Measurements from ENCODE around the gene CHAMP1.
"Not testable (repeated sequence)": the region's sequence is repeated elsewhere in the genome, so short reads cannot be mapped to it uniquely, and the experiment has no call there.

CHAMP1 gene

DNA sequence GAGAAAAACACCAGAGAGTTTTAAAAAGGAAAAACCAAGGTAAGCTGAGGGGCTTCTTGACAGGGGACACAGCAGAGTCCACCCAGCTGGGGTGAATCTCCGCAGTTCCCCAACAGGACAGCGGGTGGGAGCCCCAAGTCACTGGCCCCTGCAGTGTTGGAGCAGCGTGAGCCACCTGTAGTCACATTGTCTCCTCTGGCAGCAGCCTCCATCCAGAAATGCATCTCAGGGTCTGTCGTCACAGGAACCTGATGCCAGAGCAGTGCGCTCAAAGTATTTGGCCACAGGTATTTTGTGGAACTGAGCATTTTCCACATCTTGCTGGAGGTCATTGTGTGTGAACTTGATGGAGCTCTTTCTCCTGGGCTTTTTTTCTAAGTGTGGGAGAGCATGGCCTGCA, 24.7 kb downstream of the CHAMP1 start:
- Histone ChIP-seq H3K27ac (ENCODE audit: low read depth, low read length) (no peak overlapping the region), H3K79me2 (ENCODE audit: control insufficient read depth, insufficient read depth, low read length) (no peaks in the 10 kb centered on the region), H3K4me2 (ENCODE audit: low read length) (no peak overlapping the region), H3K27me3 (ENCODE audit: insufficient read depth, low read length, poor library complexity) (no peaks in the 10 kb centered on the region), H2BK15ac (replicated peaks; ENCODE audit: low read depth) (no peak overlapping the region), H3K4ac (ENCODE audit: low read depth, low read length) (no peak overlapping the region), H2BK120ac (ENCODE audit: low read depth, low read length) (no peak overlapping the region), H3K4me3 (ENCODE audit: low read length) (no peak overlapping the region), H3K36me3 (ENCODE audit: control insufficient read depth, insufficient read depth, low read length) (no peaks in the 10 kb centered on the region), H4K8ac (ENCODE audit: low read depth, low read length) (no peak overlapping the region), H2BK5ac (ENCODE audit: low read length) (no peak overlapping the region), H2AK5ac (ENCODE audit: low read length) (no peak overlapping the region), H3K23ac (ENCODE audit: low read length) (no peak overlapping the region), H4K5ac (ENCODE audit: low read length) (no peak overlapping the region), H3K4me1 (ENCODE audit: control insufficient read depth, low read depth, low read length) (no peaks in the 10 kb centered on the region), H3K56ac (ENCODE audit: low read length) (peak overlapping the region; percentile 17), H3K9ac (ENCODE audit: low read length) (no peak overlapping the region), H3K18ac (ENCODE audit: low read length) (no peak overlapping the region), H3K79me1 (ENCODE audit: low read length) (no peaks in the 10 kb centered on the region)
- WGBS (ENCODE audit: extremely low coverage, insufficient coverage, low lambda C conversion rate), result no CpG with 5 or more reads among the region's 5 CpGs
- DNase-seq, result no peak

DNA sequence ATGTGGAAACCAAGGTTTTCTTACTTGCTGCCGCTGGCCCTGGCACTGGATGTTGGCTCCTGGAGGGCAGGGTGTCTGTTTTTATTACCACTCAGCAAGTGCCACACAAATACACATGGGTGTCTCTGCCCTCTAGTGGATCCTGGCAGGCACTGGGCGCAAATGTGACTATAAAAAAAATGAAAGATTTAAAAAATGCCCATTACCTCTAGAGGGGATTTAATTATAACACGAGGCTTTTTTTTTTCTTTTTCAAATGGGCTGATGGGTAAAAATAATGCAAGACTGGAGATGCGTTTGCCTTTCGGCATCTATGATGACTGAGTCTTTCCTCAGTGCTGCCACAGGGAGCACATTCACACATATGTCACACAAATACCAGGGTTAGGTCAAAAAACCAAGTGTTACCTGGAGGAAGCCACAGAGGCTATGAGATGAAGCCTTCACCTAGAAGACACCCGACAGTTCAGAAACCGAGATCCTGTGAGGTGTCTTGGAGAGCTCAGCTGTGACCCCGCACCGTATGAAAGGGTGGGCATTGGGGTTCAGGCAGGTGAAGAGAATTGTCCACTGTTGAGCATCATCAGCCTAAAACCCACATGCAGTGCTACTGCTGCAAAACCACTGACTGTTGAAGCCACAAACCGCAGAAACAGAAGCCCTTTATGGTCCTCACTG, 25.7 kb downstream of the CHAMP1 start:
- Histone ChIP-seq H3K4me3 (ENCODE audit: low read length) (no peak overlapping the region), H3K9ac (ENCODE audit: low read length) (no peak overlapping the region), H2AK5ac (ENCODE audit: low read length) (no peak overlapping the region), H3K79me1 (ENCODE audit: low read length) (no peaks in the 10 kb centered on the region), H4K8ac (ENCODE audit: low read depth, low read length) (no peak overlapping the region), H4K5ac (ENCODE audit: low read length) (no peak overlapping the region), H2BK15ac (replicated peaks; ENCODE audit: low read depth) (no peak overlapping the region), H3K4ac (ENCODE audit: low read depth, low read length) (no peak overlapping the region), H3K27me3 (ENCODE audit: insufficient read depth, low read length, poor library complexity) (no peaks in the 10 kb centered on the region), H3K4me1 (ENCODE audit: control insufficient read depth, low read depth, low read length) (no peaks in the 10 kb centered on the region), H3K18ac (ENCODE audit: low read length) (no peak overlapping the region), H3K23ac (ENCODE audit: low read length) (no peak overlapping the region), H3K27ac (ENCODE audit: low read depth, low read length) (no peak overlapping the region), H2BK120ac (ENCODE audit: low read depth, low read length) (no peak overlapping the region), H2BK5ac (ENCODE audit: low read length) (no peak overlapping the region), H3K79me2 (ENCODE audit: control insufficient read depth, insufficient read depth, low read length) (no peaks in the 10 kb centered on the region), H3K56ac (ENCODE audit: low read length) (no peak overlapping the region), H3K36me3 (ENCODE audit: control insufficient read depth, insufficient read depth, low read length) (no peaks in the 10 kb centered on the region), H3K4me2 (ENCODE audit: low read length) (no peak overlapping the region)
- DNase-seq, result no peak
- WGBS (ENCODE audit: extremely low coverage, insufficient coverage, low lambda C conversion rate), result no CpG with 5 or more reads among the region's 10 CpGs

DNA sequence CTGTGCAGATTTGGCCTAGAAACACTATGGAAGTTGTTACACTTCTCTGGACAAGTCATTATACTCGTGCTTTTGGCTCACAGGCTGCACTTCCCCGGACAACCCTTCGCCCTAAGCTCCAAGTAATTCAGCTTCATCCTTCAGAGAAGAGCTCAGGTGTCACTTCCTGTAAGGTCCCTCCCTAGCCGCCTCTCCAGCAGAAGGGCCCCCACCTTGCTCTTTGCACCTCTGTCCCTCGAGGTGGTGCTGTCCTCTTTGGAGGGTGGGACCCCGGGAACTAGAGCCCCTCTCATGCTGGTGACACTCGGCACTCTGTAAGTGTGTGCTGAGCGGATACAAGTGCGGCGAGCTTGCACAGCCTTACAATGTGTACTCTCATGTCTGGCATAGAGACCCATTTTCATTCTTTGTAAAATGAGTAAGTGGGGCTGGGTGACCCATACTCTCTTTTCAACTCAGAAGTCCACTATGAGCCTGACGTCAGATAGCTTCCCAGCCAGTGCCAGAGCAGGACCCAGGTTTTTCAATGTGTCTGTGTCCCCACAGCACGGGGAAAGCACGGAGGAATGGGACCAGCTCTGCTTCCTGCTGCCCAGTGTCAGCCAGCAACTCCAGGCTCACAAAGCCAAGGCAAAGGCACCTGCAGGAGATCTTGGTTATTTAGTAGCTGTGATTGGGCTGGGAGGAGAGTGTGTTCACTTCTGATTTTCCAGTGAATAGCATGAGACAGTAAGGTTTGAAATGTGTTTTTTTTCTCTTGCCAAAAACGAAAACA, 26.9 kb downstream of the CHAMP1 start:
- H3K36me3 ChIP-seq (ENCODE audit: control insufficient read depth, insufficient read depth, low read length), result no peaks in the 10 kb centered on the region

DNA sequence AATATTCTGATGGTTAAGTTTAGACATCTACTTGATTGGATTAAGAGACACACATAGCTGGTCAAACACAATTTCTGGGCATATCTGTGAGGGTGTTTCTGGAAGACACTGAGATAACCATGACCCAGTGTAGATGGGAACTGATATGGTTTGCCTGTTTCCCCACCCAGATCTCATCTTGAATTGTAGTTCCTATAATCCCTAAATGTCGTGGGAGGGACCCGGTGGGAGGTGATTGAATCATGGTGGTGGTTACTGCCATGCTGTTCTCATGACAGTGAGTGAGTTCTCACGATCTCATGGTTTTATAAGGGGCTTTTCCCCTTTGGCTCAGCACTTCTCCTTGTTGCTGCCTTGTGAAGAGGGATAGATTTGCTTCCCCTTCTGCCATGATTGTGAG, 33.0 kb downstream of the CHAMP1 start:
- H3K4me2 ChIP-seq (ENCODE audit: low read length); H3K4me1 ChIP-seq (ENCODE audit: control insufficient read depth, low read depth, low read length); H3K79me1 ChIP-seq (ENCODE audit: low read length); H3K9ac ChIP-seq (ENCODE audit: low read length); H3K23ac ChIP-seq (ENCODE audit: low read length); H2BK5ac ChIP-seq (ENCODE audit: low read length); H3K4me3 ChIP-seq (ENCODE audit: low read length); H3K56ac ChIP-seq (ENCODE audit: low read length); DNase-seq; H3K27ac ChIP-seq (ENCODE audit: low read depth, low read length); H3K18ac ChIP-seq (ENCODE audit: low read length); H3K79me2 ChIP-seq (ENCODE audit: control insufficient read depth, insufficient read depth, low read length); H2BK120ac ChIP-seq (ENCODE audit: low read depth, low read length); H4K5ac ChIP-seq (ENCODE audit: low read length); H4K8ac ChIP-seq (ENCODE audit: low read depth, low read length); H3K36me3 ChIP-seq (ENCODE audit: control insufficient read depth, insufficient read depth, low read length); H3K27me3 ChIP-seq (ENCODE audit: insufficient read depth, low read length, poor library complexity); H2BK15ac ChIP-seq (replicated peaks; ENCODE audit: low read depth); H3K4ac ChIP-seq (ENCODE audit: low read depth, low read length); H2AK5ac ChIP-seq (ENCODE audit: low read length): not testable (repeated sequence)
- no CpG with 5 or more reads among the region's 3 CpGs for WGBS (ENCODE audit: extremely low coverage, insufficient coverage, low lambda C conversion rate)

More for the DNA sequence above, 26.9 kb downstream of the CHAMP1 start:
- no peaks in the 10 kb centered on the region for H3K4me1 ChIP-seq (ENCODE audit: control insufficient read depth, low read depth, low read length)
- H2BK5ac ChIP-seq (ENCODE audit: low read length), result no peak overlapping the region
- no peak overlapping the region for H3K27ac ChIP-seq (ENCODE audit: low read depth, low read length)
- no peak for DNase-seq
- no peak overlapping the region for H2AK5ac ChIP-seq (ENCODE audit: low read length)
- no peak overlapping the region for H3K18ac ChIP-seq (ENCODE audit: low read length)
- no CpG with 5 or more reads among the region's 14 CpGs for whole genome bisulfite sequencing (ENCODE audit: extremely low coverage, insufficient coverage, low lambda C conversion rate)
- no peaks in the 10 kb centered on the region for H3K79me1 ChIP-seq (ENCODE audit: low read length)
- no peaks in the 10 kb centered on the region for H3K79me2 ChIP-seq (ENCODE audit: control insufficient read depth, insufficient read depth, low read length)
- H3K56ac ChIP-seq (ENCODE audit: low read length), result no peak overlapping the region
- H3K4ac ChIP-seq (ENCODE audit: low read depth, low read length), result no peak overlapping the region
- no peak overlapping the region for H2BK15ac ChIP-seq (replicated peaks; ENCODE audit: low read depth)
- no peak overlapping the region for H2BK120ac ChIP-seq (ENCODE audit: low read depth, low read length)
- H4K5ac ChIP-seq (ENCODE audit: low read length), result no peak overlapping the region
- H3K4me2 ChIP-seq (ENCODE audit: low read length), result no peak overlapping the region
- H3K23ac ChIP-seq (ENCODE audit: low read length), result no peak overlapping the region
- no peak overlapping the region for H3K4me3 ChIP-seq (ENCODE audit: low read length)
- H3K9ac ChIP-seq (ENCODE audit: low read length), result no peak overlapping the region
- H4K8ac ChIP-seq (ENCODE audit: low read depth, low read length), result no peak overlapping the region
- H3K27me3 ChIP-seq (ENCODE audit: insufficient read depth, low read length, poor library complexity), result no peaks in the 10 kb centered on the region

DNA sequence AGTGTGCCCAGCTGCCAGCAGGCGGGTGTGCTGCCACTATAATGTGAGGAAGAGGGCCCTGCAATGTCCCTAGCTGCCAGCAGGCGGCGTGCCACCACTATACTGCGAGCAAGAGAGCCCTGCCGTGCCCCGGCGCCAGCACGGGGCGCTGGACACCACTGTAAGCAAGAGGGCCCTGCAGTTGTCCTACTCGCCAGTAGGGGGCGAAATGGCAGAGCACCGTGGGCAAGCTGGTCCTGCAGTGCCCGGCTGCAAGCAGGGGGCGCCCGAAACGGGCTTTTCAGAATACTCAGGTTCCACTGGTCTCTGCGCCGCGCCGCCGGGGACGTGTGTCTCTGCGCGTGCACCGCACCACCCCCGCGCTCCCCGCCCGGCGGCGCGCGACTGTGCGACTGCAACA, 38.5 kb downstream of the CHAMP1 start:
- not testable (repeated sequence) for H3K27me3 ChIP-seq (ENCODE audit: insufficient read depth, low read length, poor library complexity); H3K36me3 ChIP-seq (ENCODE audit: control insufficient read depth, insufficient read depth, low read length); H3K18ac ChIP-seq (ENCODE audit: low read length); H3K79me2 ChIP-seq (ENCODE audit: control insufficient read depth, insufficient read depth, low read length); H3K4me1 ChIP-seq (ENCODE audit: control insufficient read depth, low read depth, low read length); H4K5ac ChIP-seq (ENCODE audit: low read length); H3K4me3 ChIP-seq (ENCODE audit: low read length); H4K8ac ChIP-seq (ENCODE audit: low read depth, low read length); H3K27ac ChIP-seq (ENCODE audit: low read depth, low read length); H3K4ac ChIP-seq (ENCODE audit: low read depth, low read length); H3K9ac ChIP-seq (ENCODE audit: low read length); H3K4me2 ChIP-seq (ENCODE audit: low read length); H3K23ac ChIP-seq (ENCODE audit: low read length); H2BK5ac ChIP-seq (ENCODE audit: low read length); H3K56ac ChIP-seq (ENCODE audit: low read length); H2BK15ac ChIP-seq (replicated peaks; ENCODE audit: low read depth); H2AK5ac ChIP-seq (ENCODE audit: low read length); H3K79me1 ChIP-seq (ENCODE audit: low read length); H2BK120ac ChIP-seq (ENCODE audit: low read depth, low read length)
- WGBS (ENCODE audit: extremely low coverage, insufficient coverage, low lambda C conversion rate), result no CpG with 5 or more reads among the region's 34 CpGs
- DNase-seq, result peak; percentile 43

Measured in mesendoderm (in vitro differentiated cells).